HG03442 (cell line): Measurements from ENCODE around the gene STAMBPL1.
"Not testable (repeated sequence)": the region's sequence is repeated elsewhere in the genome, so short reads cannot be mapped to it uniquely, and the experiment has no call there.

Experiments used
- ATAC-seq: cut with Tn5 transposase; IDR thresholded peaks from one replicate; pipeline ENCODE4 v1.9.1; 2021; ENCODE audit warnings: mild to moderate bottlenecking, moderate library complexity; ENCODE audit not compliant: unreplicated experiment

Gene STAMBPL1

GRCh38 chr10:88879534-88880281 is at the start of gene STAMBPL1:
Gene STAMBPL1, plus strand, starts transcription at chr10:88880245. Its CDS starts 21,464 bp downstream, at chr10:88901709.
- ATAC-seq = peak; percentile 48

- no peak for ATAC-seq
These were observed 49.3 kb upstream of the STAMBPL1 start for GRCh38 chr10:88830643-88831268.

GRCh38 chr10:88831709-88832108 is 48.3 kb upstream of the STAMBPL1 start:
- ATAC-seq = no peak

- no peak for ATAC-seq
These were observed 47.7 kb upstream of the STAMBPL1 start for GRCh38 chr10:88832376-88832775.

DNA sequence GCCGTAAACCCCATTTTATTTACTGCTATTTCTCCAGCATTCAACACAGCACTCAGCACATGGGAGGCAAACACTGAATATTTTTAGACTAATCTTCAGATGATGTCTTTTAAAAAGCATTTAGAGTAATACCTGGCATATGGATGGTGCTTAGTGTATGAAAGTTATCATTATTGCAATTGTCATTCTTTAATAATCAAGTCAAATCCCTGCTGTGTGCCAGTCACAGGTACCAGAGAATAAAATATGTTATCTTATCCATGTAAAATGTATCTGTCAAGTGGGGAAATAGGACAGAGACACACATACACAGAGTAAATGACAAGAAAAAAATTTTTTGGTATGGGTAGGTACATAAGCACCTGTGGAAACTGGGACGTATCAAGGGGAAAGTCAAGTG is 46.9 kb upstream of the STAMBPL1 start:
- ATAC-seq = no peak

DNA sequence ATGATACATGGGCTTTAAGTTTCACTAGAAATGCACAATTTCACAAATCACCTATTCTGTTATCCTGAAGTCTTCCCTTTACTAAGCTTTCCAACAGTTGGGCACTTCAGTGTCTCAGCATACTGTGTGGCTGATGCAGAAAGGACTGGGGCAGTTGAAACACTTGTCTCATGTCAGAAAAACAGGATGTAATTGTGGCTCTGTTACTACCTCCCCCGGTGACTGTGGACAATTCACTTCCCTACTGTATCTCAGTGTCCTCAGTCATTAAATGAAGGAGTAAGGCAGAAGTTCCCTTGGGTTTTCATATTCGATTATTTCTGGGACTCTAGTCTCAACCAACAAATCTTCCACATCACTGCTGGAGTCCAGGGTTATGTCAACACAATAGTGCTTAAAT is 46.3 kb upstream of the STAMBPL1 start:
- no peak for ATAC-seq

GRCh38 chr10:88835096-88835909 is 44.7 kb upstream of the STAMBPL1 start:
- ATAC-seq = peak; percentile 88

DNA sequence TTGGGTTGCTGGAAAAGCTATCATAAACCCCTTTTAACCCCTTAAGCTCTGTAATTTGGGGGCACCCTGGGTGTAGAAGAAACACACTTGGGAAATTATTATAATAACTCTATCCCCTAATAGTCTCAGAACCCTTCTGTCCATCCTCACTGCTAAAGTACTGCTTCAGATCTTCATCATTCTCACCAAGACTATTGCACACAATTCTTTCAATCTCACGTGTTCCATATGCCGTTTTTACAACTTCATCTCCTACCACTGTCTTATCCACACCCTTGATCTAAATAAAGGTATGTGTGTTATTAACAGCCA is 44.2 kb upstream of the STAMBPL1 start:
- peak; percentile 11 for ATAC-seq

DNA sequence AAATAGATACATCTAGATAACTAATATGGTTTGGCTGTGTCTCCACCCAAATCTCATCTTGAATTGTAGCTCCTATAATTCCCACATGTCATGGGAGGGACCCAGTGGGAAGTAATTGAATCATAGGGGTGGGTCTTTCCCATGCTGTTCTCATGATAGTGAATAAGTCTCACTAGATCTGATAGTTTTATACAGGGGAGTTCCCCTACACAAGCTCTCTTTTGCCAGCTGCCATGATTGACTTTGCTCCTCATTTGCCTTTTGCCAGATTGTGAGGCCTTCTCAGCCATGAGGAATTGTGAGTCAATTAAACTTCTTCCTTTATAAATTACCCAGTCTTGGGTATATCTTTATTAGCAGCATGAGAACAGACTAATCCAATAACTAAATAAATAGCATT is 42.4 kb upstream of the STAMBPL1 start:
- ATAC-seq = not testable (repeated sequence)

DNA sequence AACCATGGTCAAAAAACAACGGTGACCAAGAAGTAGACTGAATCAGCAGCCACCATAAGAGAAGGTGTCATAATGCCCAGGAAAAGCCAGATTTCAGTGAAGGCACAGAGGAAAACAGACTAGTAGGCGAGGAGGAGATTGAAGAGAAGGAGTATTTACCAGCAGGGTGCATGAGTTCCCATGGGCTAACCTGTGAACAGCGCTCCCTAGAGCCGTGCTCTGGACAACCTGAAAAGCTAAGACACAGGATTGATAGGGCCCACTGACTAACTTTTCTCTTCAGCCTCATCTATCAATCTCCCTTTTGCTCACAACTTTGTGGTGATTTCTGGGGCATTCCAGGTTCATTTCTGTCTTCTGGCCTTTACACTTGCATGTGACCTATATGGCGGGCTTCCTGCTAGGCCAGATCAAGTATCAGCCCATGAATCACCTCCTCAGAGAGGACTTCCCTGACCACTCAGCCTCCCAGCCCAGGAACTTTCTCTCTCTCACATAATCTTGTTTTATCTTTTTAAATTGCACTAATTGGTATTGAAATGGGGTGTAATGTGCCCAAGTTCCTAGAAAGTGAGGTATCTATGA is 41.2 kb upstream of the STAMBPL1 start:
- ATAC-seq = no peak

DNA sequence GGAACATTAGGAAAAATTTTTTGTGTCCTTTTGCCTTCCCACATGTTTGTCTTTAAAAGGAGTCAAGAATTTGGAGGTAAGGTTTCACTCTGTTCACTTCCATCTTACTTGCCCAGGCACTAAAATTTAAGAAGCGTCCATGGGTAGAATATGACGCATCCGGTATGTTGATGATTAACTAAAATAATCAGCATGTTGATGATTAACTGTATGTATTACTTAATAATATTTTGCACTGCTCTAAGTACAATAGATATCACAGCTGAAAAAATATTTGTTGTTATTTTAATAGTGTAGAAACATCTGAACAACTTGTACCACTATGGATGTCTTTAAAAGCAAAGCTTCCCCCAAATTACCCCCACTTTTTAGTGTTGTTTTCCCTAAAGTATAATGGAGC is 39.9 kb upstream of the STAMBPL1 start:
- no peak for ATAC-seq

GRCh38 chr10:88840881-88841280 is 39.2 kb upstream of the STAMBPL1 start:
- no peak for ATAC-seq

DNA sequence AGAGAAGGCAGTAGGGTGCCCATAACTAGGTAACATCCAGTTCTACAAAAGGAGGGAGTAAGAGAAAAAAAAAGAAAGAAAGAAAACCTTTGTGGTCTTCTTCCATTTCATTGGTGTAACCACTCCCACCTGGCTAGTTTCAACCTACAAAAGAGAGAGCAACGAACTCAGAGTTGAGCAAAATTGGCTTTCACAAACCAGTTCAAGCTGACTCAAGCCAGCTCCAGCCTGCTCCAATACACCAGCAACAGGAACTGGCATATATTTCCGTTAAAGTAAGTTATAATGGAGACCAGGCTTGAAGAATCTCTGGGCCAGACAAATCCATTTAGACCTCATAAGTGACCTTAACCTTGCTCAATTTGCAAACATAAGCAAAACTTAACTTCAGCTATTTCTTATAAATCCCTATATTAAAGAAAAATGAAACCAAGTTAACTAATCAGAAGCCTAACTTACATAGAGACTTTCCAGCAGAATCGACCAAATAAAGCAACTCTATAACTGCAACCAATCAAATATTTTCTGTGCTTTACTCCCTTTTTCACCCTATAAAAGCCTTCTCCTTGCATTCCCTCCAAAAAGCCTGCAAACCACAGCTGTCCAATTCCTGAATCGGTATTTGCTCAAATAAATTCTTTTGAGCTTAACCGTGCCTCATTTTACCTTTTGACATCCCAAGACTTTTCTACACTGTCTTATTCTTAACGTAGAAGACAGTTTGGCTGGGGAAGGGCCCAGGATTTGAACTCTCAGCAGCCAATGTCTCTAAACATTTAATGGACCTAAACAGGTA is 38.5 kb upstream of the STAMBPL1 start:
- no peak for ATAC-seq

- ATAC-seq = no peak
These were observed 36.9 kb upstream of the STAMBPL1 start for GRCh38 chr10:88843171-88843570.

- no peak for ATAC-seq
These were observed 31.5 kb upstream of the STAMBPL1 start for GRCh38 chr10:88848499-88848898.

DNA sequence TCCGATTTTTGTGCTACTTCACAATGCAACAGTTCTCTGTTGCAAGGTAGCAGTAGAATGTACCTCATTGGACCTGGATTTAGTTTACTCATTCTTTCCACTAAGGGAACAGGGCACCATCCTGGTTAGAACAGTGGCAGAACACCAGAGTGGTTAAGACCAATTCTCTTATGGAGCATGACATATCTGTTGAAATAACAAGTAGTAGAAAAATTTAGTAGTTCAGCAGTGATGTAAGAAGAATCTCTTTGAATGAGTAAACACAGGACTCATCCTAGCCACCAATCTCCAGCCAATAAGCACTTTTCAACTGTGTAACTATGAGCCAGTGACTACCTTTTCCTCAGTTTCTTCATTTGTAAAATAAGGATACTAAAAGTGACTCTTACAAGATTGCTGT is 30.8 kb upstream of the STAMBPL1 start:
- ATAC-seq = no peak

DNA sequence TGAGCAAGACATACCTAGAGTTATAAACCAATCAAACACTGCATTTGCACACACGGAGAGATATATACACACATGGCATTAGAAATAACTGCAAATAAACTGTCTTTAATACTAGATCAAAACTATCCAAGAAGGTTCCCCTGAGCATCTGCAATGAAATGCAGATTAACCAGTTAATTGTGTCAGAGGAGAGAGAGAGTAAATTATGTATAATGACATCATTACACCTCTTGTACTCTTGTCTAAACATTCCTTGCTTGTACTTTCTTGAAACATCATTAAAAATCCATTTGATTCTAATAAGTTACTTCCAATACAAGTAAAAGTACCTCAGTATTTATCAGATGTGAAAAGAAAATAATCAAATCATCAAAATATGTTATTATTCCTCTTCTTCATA is 29.3 kb upstream of the STAMBPL1 start:
- ATAC-seq = no peak

DNA sequence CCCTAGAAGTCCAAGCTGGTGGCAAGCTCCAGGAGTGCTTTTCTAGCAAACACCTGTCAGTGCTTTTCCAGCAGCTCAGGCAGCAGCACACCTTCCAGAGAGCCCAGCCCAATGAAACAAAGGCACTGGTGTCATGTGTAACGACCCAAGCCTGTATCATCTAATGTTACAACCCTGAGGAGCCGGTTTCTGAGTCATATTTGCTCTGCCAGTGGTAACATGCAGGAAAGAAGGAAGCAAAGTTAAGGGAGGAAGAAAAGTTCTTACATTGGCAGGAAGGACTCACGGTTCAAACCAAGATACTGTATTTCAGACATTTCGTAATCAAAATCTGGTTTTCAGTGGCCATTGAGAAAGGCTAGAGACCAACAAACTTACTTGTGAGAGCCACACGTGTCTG is 28.3 kb upstream of the STAMBPL1 start, which contains the start of gene ANKRD22:
Gene ANKRD22, minus strand, starts transcription at position 139 of the 400 bp plus-strand sequence. CDS start 237 bp downstream, outside the sequence.
- no peak for ATAC-seq

DNA sequence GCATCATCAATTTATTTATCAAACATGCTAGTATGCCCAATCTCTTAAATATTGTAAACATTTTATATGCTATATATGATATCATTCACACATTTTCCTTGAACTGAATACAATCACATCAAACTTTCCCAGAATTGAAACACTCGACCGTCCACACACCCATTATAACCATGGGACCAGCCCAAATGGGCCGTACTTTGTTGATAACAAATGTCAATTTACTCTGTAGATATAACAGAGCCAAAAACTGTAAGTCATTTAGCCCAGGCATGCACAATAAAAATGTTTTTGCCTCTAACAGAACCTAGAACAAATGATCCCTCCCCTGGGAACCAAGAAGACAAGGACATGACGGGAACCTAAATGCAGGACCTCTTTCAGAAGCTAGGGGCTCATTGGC is 27.7 kb upstream of the STAMBPL1 start:
- no peak for ATAC-seq

- ATAC-seq = no peak
These were observed 26.7 kb upstream of the STAMBPL1 start for GRCh38 chr10:88853155-88853881.
